A673 (cell line): Measurements from ENCODE around the gene RGS6. TPM values are rescaled to one million over a fixed set of nuclear protein-coding genes. Genes with fewer than 3 reads are reported as not detected.

Source experiments
- BruUV-seq: library from RNA; stranded (reverse); fragments of 400-500 nt; replicated peaks from 2 replicates; lab custom pipeline; 2021; lab: Mats Ljungman, UMichigan
- CTCF ChIA-PET: fragments of 300-600 bp; sonication (Branson Sonifier 250); formaldehyde crosslinking; loops from one replicate; lab custom pipeline; 2022; ENCODE audit warnings: antibody characterized with exemption; lab: Charles Lee
- POLR2A ChIA-PET: fragments of 300-600 bp; sonication (Branson Sonifier 250); formaldehyde crosslinking; loops from one replicate; lab custom pipeline; 2022; ENCODE audit warnings: antibody characterized with exemption; ENCODE audit not compliant: low non-redundant PET; lab: Charles Lee
- DNase-seq: peaks from one replicate; pipeline ENCODE4 v3.0.0-alpha.2; 2015; ENCODE audit warnings: low spot score
- H3K27ac ChIP-seq: fragments of 200-600 bp; sonication (generic); 2 replicates; pipeline ENCODE4 v1.5.1; 2016; ENCODE audit warnings: mixed run types, low read depth, mild to moderate bottlenecking, mixed read lengths, antibody characterized with exemption, low read length; ENCODE audit not compliant: poor library complexity, severe bottlenecking
- H3K27me3 ChIP-seq: fragments of 200-600 bp; sonication (generic); replicated peaks from 2 replicates; pipeline ENCODE4 v1.6.1; 2017; ENCODE audit warnings: mixed run types, low read depth, mild to moderate bottlenecking, mixed read lengths, antibody characterized with exemption, low read length; ENCODE audit not compliant: insufficient read depth, poor library complexity
- H3K36me3 ChIP-seq: fragments of 200-600 bp; sonication (generic); 2 replicates; pipeline ENCODE4 v1.6.1; 2016; ENCODE audit warnings: mixed run types, mild to moderate bottlenecking, mixed read lengths, antibody characterized with exemption, low read length; ENCODE audit not compliant: insufficient read depth, poor library complexity, severe bottlenecking
- H3K4me1 ChIP-seq: fragments of 200-600 bp; sonication (generic); 2 replicates; pipeline ENCODE4 v1.6.1; 2017; ENCODE audit warnings: mixed run types, mild to moderate bottlenecking, mixed read lengths, antibody characterized with exemption, low read length; ENCODE audit not compliant: insufficient read depth, poor library complexity, severe bottlenecking
- H3K4me3 ChIP-seq: fragments of 200-600 bp; sonication (generic); 2 replicates; pipeline ENCODE4 v1.5.1; 2016; ENCODE audit warnings: low read depth, mixed run types, mild to moderate bottlenecking, mixed read lengths, low read length; ENCODE audit not compliant: poor library complexity, severe bottlenecking
- H3K9me3 ChIP-seq: fragments of 200-600 bp; sonication (generic); 2 replicates; pipeline ENCODE4 v1.6.1; 2016; ENCODE audit warnings: mixed run types, low read depth, mild to moderate bottlenecking, mixed read lengths, antibody characterized with exemption, low read length; ENCODE audit not compliant: poor library complexity, severe bottlenecking
- CTCF ChIP-seq: fragments of 300-800, 200-600 bp; sonication (generic); conservative IDR thresholded peaks from 2 replicates; pipeline ENCODE4 v1.5.1; 2017; ENCODE audit warnings: low read depth, mild to moderate bottlenecking, antibody characterized with exemption, low read length, moderate library complexity, mixed read lengths
- EZH2 ChIP-seq: fragments of 200-600 bp; sonication (generic); IDR thresholded peaks from 2 replicates; pipeline ENCODE4 v1.6.1; 2017; ENCODE audit warnings: borderline replicate concordance, low read depth, mild to moderate bottlenecking, mixed read lengths, antibody characterized with exemption, low read length; ENCODE audit not compliant: poor library complexity, severe bottlenecking
- intact Hi-C: fragments of 100-400 bp; cut with micrococcal nuclease; formaldehyde crosslinking; loops from one replicate; pipeline ENCODE4 v1.10.0; 2022; ENCODE audit not compliant: unreplicated experiment
- total RNA-seq: library from RNA; stranded (reverse); gene quantifications from 2 replicates; pipeline ENCODE4 v1.2.3, GENCODE V29; 2021

RGS6 gene
- total RNA-seq, 1 experiment from 2014 or later: not detected

GRCh38 chr14:71964716-71965115 lies 32.5 kb downstream of the RGS6 start:
- Histone ChIP-seq H3K4me3 (no peak overlapping the region), H3K36me3 (no peaks in the 10 kb centered on the region), H3K27me3 (no peaks in the 10 kb centered on the region), H3K9me3 (no peaks in the 10 kb centered on the region), H3K4me1 (no peaks in the 10 kb centered on the region), H3K27ac (no peak overlapping the region)
- TF ChIP-seq CTCF: no peak
- no peak for TF ChIP-seq EZH2
- CTCF ChIA-PET: no interaction called here
- DNase-seq: no peak
- POLR2A ChIA-PET: no interaction called here
- intact Hi-C loops: no loop called here
- no TSS peak for BruUV-seq

GRCh38 chr14:71966528-71966927 lies 34.3 kb downstream of the RGS6 start:
- Histone ChIP-seq H3K27ac (no peak overlapping the region), H3K4me1 (no peaks in the 10 kb centered on the region), H3K27me3 (no peaks in the 10 kb centered on the region), H3K36me3 (no peaks in the 10 kb centered on the region), H3K4me3 (no peak overlapping the region), H3K9me3 (no peaks in the 10 kb centered on the region)
- intact Hi-C loops: no loop called here
- POLR2A ChIA-PET: no interaction called here
- CTCF ChIA-PET: no interaction called here
- no peak for DNase-seq
- TF ChIP-seq EZH2 (no peak), CTCF (no peak)
- BruUV-seq: no TSS peak

GRCh38 chr14:71967704-71968103 lies 35.5 kb downstream of the RGS6 start:
- TF ChIP-seq EZH2: no peak
- TF ChIP-seq CTCF: no peak
- CTCF ChIA-PET: no interaction called here
- intact Hi-C loops: no loop called here

More at GRCh38 chr14:71967704-71968103, 35.5 kb downstream of the RGS6 start:
- no peaks in the 10 kb centered on the region for H3K9me3 ChIP-seq
- no peak overlapping the region for H3K4me3 ChIP-seq
- no TSS peak for BruUV-seq
- no peak for DNase-seq
- H3K36me3 ChIP-seq: no peaks in the 10 kb centered on the region
- no peaks in the 10 kb centered on the region for H3K27me3 ChIP-seq
- H3K4me1 ChIP-seq: no peaks in the 10 kb centered on the region
- POLR2A ChIA-PET: no interaction called here
- no peak overlapping the region for H3K27ac ChIP-seq
